ENCODE measurements around the gene ARID5B. TPM values are rescaled to one million over a fixed set of nuclear protein-coding genes. Genes with fewer than 3 reads are reported as not detected.

The ARID5B gene
- total RNA-seq, 1 donor from 2014 or later, result 14.0 TPM

- intact Hi-C loops (cut with DNase I), result no loop called here
- ATAC-seq, result no peak
- DNase-seq (ENCODE audit: missing footprints), result no peak
Observed at GRCh38 chr10:62067560-62067959, 166.1 kb downstream of the ARID5B start.

DNA sequence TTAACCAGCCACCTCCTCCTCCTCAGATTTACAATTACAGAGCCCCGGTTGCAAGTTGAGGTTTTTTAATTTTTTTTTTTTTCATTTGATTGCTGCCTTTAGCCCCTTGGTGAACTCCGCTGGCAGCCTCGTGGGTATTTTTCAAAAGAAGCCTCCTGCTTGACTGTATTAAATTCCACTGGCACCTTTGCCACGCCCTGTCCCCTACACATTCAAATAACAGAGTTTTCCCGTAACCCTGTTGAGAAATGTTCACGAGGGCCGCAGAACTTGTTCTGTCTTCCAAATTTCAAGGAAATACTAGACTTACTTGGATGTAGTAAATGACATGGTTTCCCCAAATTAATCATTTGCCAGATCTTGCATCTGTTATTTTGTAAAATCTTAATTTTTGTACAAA lies 167.0 kb downstream of the ARID5B start:
- DNase-seq (ENCODE audit: missing footprints), result no peak
- intact Hi-C loops (cut with DNase I), result no loop called here
- no peak for ATAC-seq

DNA sequence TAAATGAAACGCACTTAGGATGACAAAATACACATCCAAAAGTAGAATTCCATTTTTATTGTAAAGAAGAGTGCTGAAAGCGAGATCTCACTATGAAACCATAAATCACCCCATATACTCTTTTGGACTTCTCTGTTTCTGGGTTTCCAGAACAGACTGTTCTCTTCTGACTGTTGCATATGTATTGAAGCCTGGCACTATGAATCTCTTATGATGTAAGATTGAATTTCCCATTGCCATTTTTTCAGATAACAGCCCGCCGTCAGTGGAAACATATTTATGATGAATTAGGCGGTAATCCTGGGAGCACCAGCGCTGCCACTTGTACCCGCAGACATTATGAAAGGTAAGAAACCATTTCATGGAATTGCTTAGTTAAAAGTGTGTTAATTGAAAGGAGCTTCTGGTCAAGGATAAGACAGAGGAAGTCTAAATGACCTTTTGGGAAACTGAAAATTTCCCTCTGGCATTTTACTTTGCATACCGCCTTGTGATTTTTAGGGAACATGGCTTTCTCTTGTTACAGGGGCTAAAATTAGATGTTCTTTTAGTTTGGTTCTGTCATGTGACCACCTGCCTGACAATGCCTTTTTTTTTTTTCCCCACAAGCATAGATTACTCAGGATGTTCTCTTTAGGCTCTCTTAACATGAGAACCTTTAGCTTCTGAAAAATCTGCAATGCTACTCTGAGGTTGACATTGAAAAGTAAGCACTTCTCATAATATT lies 168.1 kb downstream of the ARID5B start:
- intact Hi-C loops (cut with DNase I), result no loop called here
- ATAC-seq, result peak; percentile 61
- no peak for DNase-seq (ENCODE audit: missing footprints)

DNA sequence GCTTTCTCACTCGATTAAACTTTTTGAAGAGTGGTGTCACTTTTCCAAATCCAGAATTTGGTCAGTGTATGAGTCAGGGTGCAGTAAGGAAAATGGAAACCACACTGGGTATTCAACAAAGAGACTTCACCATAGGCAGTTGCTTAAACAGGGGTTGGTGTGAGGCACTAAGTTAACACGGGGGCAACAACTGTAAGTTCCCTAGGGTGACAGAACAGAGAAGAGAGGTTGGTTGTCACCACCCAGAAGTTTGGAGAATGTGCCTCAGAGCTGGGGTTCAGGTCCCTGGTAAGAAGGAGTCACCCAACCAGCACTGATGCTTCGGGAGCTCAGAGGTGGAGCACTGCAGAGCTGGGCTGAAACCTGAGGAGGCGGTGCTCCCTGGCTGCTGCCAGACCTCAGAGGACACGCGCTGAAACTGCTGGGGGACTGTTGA lies 170.4 kb downstream of the ARID5B start:
- DNase-seq (ENCODE audit: missing footprints) (no peak), ATAC-seq (no peak)
- intact Hi-C loops (cut with DNase I), result no loop called here

DNA sequence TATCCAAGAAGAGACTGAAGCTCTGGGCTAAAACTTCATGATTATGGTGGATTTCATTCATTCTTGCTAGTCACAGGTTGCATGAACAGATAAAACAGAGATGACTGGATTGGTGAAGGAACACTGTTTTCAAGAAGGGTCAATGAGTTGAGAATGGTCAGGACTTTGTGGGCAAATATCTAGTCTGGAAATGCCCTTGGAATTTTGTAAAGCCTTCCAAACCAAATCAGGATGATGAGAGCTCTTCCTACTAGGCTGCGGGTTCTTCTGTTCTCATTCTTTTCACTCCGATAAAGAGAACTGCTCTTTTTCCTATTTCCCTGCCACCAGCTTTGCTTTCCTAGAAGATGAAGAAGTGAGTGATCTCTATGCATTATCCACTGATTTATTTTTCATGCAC lies 171.4 kb downstream of the ARID5B start:
- intact Hi-C loops (cut with DNase I), result no loop called here
- no peak for ATAC-seq
- no peak for DNase-seq (ENCODE audit: missing footprints)

- intact Hi-C loops (cut with DNase I), result no loop called here
- no peak for DNase-seq (ENCODE audit: missing footprints)
- no peak for ATAC-seq
Observed at GRCh38 chr10:62073429-62073828, 171.9 kb downstream of the ARID5B start.

- ATAC-seq (peak; percentile 74), DNase-seq (ENCODE audit: missing footprints) (no peak)
- intact Hi-C loops (cut with DNase I), result no loop called here
Observed at GRCh38 chr10:62075414-62075813, 173.9 kb downstream of the ARID5B start.

DNA sequence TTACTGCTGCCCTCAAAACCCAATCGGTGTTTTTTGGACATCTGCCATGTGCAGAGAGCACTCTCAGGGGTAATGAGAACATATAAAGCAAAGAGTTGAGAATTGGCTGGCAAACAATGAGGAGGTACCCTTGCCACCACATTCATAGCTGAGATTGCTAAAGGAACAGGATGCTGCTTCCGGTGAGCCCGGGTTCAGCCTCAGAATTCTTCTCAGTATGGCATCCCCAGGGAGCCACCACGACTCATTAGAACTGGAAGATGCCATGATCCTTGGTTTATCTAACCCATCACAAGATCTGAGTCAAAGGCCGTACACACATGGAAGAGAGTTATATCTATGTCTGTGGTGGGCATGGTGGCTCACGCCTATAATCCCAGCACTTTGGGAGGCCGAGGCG lies 174.4 kb downstream of the ARID5B start:
- no peak for DNase-seq (ENCODE audit: missing footprints)
- ATAC-seq, result peak; percentile 9
- intact Hi-C loops (cut with DNase I), result no loop called here

DNA sequence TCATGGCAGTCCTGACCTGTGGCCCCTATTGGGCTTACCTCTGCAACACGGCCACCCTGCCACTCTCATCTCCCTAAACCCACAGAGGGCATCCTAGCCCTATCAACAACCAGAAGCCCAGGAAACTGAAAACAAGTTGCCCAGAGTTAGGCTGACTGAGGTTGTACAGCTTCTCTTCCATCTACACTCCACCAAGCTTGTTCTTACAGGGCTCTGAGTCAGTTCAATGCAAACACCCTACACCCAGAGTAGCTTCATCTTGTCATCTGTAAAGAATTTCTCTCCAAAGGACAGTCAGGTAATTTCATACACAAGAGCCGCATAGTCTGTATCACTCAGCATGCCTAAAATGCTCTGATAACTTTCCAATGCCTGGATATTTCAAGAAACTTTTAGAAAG lies 175.4 kb downstream of the ARID5B start:
- ATAC-seq (peak; percentile 24), DNase-seq (ENCODE audit: missing footprints) (no peak)
- intact Hi-C loops (cut with DNase I), result no loop called here

DNA sequence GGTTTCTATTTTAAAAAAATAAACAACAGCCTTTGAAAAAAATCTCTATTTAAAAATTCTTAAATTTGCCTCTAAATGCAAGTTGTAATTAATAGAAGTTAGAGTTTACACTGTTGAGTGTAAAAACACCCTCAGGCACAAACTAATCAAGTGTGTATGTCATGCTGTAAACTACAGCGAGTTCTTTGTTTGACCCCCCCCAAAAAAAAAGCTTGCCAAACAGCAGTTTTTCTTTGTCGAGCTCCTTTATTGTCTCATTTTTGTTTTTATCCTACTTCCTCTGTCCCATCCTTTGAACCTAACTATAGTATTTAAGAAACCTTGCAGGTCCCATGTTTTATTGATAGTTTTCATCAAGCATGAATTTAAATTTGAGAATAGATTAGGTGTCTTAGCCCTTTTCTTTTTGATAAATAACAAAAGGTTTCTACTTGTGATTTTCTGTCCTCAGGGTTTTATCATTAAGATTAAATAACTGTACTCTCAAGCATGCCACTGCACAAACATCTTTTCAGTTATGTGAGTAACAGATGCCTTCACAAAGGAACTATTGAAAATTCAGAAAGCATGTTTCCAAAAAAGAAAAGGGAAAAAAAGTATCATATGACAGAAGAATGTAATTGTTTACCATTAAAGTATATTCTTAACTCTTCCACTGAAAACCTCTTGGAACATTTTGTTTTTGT lies 176.0 kb downstream of the ARID5B start:
- ATAC-seq (no peak), DNase-seq (ENCODE audit: missing footprints) (no peak)
- intact Hi-C loops (cut with DNase I), result no loop called here

DNA sequence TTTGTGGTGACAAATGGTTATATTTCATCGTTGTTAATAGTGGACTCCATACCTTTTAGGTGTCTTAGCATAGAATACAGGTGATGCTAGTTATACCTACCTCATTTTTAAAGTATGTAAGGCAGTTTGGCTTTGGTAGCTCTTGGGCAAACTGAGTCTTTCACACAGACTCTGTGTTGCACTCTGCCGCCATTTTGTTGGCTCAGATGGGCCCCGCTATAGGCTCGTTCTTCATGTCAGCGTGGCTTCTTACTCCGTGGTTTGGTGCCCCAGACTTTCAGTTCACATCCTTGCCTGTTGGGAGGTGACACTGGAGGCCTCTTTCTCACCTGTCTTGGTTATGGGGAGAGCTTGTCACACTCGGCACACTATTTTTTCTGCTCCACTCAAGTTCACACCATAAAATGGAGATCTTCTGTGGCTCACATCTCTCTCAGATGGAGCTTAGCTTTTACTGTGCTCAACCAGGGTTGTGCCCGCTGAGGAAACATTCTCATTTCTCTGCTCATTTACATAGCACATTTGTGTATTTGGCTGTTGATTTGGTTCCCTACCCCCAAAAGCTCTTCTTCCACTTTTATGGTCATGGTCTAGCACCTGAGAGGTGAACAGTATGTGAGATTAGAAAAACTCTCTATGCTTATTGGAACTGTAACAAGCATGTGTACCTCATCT lies 178.5 kb downstream of the ARID5B start:
- DNase-seq (ENCODE audit: missing footprints), result no peak
- ATAC-seq, result no peak
- intact Hi-C loops (cut with DNase I), result loop anchor here (5.0 kb wide), 1 partner anchor 167 kb away; no protein-coding TSS in a partner anchor

GRCh38 chr10:62080905-62081304 lies 179.4 kb downstream of the ARID5B start:
- DNase-seq (ENCODE audit: missing footprints), result no peak
- ATAC-seq, result no peak
- intact Hi-C loops (cut with DNase I), result loop anchor here (5.0 kb wide), 1 partner anchor 166 kb away; no protein-coding TSS in a partner anchor

- intact Hi-C loops (cut with DNase I), result loop anchor here (2.0 to 5.0 kb wide), 3 partner anchors 25 to 166 kb away; no protein-coding TSS in a partner anchor
- ATAC-seq, result no peak
- DNase-seq (ENCODE audit: missing footprints), result no peak
Observed at GRCh38 chr10:62081341-62082270, 180.1 kb downstream of the ARID5B start.

DNA sequence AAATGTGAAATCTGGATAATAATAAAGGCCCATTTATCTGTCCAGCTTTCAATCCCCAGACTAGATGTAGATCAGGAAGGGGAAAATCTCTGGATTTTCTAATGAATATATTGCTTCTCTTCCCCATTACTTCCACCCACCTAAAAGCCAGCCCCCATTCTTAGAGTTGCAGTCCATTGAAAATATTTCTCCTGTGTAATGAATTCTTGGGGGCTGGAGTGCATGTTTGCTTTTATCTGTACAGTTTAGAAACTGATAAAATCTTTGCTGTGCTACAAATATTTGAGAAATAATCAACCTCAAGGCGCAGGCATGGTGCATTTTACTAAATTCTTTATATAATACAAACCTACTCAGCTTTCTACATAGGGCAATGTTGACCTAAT lies 180.8 kb downstream of the ARID5B start:
- no peak for DNase-seq (ENCODE audit: missing footprints)
- ATAC-seq, result no peak
- intact Hi-C loops (cut with DNase I), result loop anchor here (2.0 to 5.0 kb wide), 3 partner anchors 25 to 165 kb away; no protein-coding TSS in a partner anchor

DNA sequence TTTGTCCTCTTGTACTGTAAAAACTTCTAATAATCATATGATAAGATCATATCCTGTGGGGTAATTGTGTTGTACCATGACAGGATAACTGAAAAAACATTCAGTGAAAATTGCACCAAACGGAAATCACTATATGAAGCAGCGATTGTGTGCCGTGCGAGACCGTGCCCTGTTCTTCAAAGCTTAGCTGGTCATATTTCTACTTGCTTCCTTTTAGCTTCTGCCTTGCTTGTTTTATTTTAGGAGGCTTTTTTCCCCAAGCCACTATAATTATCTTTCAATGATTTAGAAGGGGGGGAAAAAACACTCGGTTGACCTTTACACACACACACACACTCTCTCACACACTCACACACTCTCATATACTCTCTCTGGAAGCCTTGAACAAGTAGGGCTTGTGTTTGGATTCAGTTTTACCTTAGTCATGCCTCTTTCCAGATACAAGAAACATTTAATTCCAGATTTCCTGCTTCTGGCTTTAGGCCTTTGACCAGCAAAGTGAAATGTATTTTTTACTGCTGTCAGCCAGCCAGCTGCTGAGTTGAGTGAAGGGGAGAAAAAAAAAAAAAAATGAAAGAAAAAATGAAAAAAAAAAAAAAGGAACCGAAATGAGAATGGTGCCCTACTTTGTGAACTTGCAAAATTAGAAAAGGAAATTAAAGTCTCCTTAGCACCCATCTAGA lies 181.4 kb downstream of the ARID5B start:
- DNase-seq (ENCODE audit: missing footprints), result no peak
- ATAC-seq, result peak; percentile 50
- intact Hi-C loops (cut with DNase I), result loop anchor here (2.0 to 5.0 kb wide), 3 partner anchors 26 to 164 kb away; no protein-coding TSS in a partner anchor

GRCh38 chr10:62083412-62084267 lies 182.1 kb downstream of the ARID5B start:
- intact Hi-C loops (cut with DNase I), result loop anchor here (2.0 to 5.0 kb wide), 3 partner anchors 27 to 164 kb away; no protein-coding TSS in a partner anchor
- ATAC-seq, result peak; percentile 88
- peak; percentile 80 for DNase-seq (ENCODE audit: missing footprints)

DNA sequence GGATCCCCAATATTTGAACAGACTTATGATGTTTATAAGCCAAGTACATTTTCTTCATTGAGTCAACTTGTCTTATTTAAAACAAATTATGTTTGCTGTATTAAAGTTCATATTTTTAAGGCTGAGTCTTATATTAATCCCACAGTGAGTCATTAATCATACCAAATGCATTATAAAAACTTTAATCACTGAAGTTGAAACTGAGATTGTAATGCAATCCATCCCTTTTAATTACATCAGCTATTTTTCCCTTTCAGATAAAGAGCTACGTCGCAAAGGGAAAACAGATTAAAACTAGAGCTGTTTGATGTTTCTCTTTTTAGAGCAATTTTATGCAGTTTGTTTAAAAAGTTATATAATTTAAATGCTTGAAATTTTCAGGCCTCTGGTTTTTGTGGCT lies 183.0 kb downstream of the ARID5B start:
- no peak for ATAC-seq
- no peak for DNase-seq (ENCODE audit: missing footprints)
- intact Hi-C loops (cut with DNase I), result loop anchor here (5.0 kb wide), 1 partner anchor 163 kb away; no protein-coding TSS in a partner anchor
